ENCODE measurements around the gene HILPDA.

DNA sequence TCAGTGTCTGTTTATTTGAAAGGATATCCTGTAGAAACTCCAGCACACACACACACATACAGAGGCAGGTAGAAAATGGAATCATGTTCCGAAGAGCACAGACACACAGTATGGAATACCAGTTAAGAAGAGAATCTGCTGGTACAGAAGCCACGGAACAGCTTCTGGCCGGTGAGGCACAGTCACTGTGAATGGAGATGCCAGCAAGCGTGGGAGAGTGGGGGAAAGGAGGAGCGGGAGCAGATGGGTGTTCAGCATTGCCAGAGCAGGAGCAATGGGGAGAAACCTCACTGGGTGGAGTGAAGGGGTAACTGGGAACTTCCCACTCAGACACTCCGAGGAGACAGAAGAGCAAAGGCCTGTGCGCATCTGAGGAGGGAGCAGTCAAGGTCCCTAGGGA is 36.4 kb upstream of the HILPDA start:
- TF ChIP-seq CTCF (IDR thresholded peaks at IDR 0.05), result no peak
- TF ChIP-seq POLR2A (IDR thresholded peaks at IDR 0.05), result no peak
